Stimulated activated CD4-positive, alpha-beta T cell treated with anti-CD3 and anti-CD28 coated beads, Interleukin-1b, Interleukin-23, amount 100 ng/mL, for 48 hours (primary cell): ENCODE data around the gene TRAM2.

Source experiments
- DNase-seq: peaks from one replicate; pipeline ENCODE4 v3.0.0-alpha.2; 2020

The TRAM2 gene

DNA sequence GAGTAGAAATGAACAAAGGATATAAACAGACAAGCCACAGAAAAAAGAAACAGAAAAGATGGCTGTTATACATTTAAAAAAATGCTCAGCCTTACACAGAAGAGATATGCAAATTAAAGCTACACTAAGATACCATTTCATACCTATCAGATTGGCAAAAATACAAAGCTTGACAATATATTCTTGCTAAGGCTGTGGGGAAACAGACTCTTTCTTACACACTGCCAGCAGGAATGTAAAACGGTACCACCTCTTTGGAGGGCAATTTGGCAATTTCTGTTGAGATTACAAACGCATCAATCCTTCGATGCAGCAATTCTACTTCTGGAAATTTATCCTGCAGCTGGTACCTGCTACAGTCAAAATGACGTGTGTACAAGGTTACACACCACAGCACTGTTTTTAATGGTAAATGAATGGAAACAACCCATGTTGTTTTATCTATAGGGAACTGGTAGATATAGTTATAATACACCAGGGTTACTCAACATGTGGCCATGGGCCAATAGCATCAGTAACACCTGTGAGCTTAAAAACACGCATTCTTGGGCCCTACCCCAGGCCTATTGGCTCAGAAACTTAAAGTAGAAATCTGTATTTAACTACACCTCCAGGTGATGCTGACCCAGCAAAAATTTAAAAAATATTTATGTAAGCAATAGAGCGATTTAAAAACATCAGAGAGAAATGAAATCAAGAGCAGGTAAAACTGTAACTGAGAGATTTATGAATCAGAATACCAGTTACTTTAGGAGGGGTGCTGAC lies 53.3 kb downstream of the TRAM2 start:
- no peak for DNase-seq

DNA sequence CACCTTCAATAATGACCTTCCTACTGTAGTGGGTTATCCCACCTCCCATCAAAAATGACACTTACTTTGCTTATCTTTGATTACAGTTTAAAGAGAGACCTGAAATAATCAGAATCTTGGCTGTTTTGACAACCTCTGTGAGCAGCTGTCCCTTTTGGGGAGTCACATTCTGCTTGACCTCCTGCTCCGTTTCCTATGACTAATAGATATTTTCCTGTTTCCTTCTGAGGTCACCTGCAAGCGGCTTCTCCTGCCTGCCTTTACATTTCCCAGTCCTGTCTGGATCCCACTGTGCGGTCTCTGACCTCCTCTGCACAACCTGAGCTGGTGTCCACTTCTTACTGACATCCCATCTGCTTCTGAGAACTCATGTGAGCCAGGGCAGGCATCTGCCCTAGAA lies 54.2 kb downstream of the TRAM2 start:
- no peak for DNase-seq

DNA sequence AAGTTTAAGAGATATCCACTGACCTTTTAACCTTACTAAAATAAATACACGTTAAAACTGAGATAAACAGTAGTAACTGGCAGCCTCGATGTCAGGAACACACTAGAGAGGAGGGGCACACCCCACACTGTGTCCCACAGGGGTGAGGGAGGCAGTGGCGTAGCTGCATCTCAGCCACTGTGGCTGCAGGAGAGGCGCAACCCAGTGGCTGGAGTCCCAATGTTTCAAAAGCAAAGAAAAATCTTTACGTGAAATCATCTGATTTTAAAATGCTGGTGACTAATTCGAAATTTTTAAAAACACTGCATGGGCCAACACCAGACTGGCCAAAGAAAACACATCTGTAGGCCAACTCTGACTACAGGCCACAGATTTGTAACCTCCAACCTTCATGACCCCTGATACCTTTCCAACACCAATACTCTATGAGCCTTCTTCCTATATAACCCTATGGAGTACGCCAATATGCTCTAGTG lies 54.7 kb downstream of the TRAM2 start:
- DNase-seq: no peak

DNA sequence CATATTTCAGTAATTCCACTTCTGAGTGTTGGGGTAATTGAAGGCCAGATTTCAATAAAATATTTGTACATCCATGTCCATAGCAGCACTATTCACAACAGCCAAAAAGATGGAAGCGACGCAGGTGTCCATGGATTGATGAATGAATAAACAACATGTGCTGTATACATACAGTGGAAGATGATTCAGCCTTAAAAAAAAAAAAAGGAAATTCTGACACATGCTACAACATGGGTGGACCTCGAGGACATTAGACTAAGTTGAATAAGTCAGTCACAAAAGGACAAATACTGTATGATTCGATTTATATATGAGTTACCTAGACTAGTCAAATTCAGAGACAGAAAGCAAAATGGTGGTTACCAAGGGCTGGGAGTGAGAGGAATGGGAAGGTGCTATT lies 57.2 kb downstream of the TRAM2 start:
- no peak for DNase-seq

DNA sequence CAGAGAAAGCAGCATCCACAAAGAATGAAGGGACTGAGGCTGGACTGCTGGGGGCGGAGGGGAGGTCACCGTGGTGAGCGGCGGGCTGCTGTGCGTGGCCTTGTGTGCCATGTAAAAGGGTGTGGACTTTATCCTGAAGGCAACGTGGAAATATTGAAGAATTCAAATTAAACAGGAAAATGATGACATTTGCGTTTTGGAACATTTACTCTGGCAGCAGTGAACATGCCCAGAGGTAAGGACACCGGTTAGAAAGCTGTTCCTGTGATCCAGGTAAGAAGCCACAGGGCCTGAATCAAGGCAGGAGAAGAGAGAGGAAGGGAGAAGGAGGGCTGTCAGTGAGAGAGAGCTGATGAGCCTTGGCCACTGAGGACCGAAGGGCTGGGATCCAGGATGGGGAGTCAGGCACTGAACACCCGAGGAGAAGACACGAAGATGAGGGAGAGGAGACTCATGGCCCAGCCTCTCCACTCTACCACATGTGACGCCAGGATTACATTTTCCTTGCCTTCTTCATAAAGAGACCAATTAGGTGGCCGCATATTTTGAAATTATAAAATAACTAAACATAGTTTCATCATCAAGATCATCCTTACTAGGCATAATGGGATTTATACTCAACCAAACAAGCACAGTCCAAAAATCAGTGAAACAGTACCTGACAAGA lies 58.4 kb downstream of the TRAM2 start:
- DNase-seq: no peak

- peak; percentile 72 for DNase-seq
Observed at GRCh38 chr6:52517502-52518278, 59.2 kb downstream of the TRAM2 start.

DNA sequence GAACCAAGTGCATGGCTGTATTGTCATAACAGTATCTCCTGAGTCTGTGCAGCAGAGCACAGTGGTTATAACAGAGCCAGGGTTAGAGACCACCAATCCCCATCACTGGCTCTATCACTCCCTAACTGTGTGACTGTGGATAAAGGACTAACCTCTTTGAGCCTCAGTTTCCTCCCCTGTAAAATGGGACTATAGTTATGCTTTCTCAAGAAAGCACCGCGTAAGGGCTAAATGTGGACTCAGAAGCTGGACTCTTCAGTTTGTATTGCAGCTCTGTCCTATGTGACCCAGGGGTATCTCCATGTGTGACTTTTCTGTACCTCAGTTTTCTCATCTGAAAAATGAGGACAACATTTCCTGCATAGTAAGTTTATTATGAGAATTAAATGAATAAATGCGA lies 59.9 kb downstream of the TRAM2 start:
- no peak for DNase-seq

GRCh38 chr6:52516269-52516668 lies 60.6 kb downstream of the TRAM2 start:
- no peak for DNase-seq

DNA sequence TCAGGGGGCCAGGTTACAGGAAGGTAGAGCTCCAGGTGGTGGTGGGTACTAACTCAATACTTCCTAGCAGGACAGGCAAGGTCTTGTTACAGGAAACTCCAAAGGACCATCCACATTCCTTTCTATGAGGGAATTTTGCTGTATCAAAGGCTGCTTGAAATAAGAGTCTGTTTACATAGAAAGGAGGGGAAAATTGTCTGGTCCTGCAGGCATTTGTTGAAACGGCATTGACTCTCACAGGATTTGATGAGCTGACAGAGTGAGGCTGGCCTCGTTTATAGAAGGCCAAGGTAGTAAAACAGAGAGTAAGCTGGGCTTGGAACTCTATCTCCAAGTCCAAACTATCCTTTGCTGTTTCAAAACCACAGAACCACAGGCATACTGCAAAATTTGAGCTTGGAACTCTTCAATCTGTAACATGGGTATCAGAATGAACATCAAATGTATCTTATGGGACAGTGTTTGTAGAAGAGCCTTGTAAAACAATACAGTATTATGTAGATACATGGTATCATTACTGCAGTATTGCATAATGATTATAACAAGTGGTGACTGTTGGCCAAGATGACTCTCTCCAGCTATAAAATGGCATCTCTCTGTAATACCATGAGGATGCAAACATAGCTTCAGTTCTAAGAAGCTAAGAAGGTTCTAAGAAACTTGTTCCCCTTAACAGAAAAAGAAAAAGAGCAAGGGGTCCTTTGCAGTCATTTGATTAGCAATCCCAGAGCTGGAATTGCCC lies 61.5 kb downstream of the TRAM2 start:
- DNase-seq: no peak

- peak; percentile 44 for DNase-seq
Observed at GRCh38 chr6:52514514-52514913, 62.3 kb downstream of the TRAM2 start.

- DNase-seq: no peak
Observed at GRCh38 chr6:52513896-52514295, 63.0 kb downstream of the TRAM2 start.

GRCh38 chr6:52513464-52513863 lies 63.4 kb downstream of the TRAM2 start:
- DNase-seq: no peak

- no peak for DNase-seq
Observed at GRCh38 chr6:52512199-52512598, 64.7 kb downstream of the TRAM2 start.

- no peak for DNase-seq
Observed at GRCh38 chr6:52511572-52512151, 65.2 kb downstream of the TRAM2 start.

DNA sequence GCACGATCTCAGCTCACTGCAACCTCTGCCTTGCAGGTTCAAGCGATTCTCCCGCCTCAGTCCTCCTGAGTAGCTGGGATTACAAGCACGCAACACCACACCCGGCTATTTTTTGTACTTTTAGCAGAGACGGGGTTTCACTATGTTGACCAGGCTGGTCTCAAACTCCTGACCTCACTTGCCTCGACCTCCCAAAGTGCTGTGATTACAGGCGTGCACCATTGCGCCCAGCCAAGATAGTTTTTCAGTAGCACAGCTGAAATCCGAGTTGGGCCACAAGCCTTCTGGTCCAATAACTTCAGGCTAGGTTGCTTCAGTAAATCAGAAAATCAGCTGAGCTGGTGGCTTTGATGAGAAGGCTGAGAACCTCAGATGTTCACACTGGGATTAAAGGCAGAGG lies 65.7 kb downstream of the TRAM2 start:
- no peak for DNase-seq

DNA sequence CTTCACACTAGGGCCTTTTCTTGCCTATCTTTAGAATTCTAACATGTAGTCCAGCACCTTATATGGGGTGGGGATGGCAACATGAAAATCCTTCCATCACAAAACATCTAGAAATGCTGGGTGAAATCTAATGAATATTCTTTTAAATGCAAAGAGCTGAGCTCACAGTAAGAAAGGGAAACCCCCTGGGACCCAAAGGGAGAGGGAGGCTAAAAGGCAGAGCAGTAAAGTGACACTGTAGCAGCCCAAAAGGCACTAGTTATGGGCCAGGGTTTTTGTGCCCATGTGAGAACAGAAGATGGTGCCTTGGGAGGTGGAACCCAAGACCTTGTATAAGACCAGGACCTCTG lies 66.7 kb downstream of the TRAM2 start:
- no peak for DNase-seq

DNA sequence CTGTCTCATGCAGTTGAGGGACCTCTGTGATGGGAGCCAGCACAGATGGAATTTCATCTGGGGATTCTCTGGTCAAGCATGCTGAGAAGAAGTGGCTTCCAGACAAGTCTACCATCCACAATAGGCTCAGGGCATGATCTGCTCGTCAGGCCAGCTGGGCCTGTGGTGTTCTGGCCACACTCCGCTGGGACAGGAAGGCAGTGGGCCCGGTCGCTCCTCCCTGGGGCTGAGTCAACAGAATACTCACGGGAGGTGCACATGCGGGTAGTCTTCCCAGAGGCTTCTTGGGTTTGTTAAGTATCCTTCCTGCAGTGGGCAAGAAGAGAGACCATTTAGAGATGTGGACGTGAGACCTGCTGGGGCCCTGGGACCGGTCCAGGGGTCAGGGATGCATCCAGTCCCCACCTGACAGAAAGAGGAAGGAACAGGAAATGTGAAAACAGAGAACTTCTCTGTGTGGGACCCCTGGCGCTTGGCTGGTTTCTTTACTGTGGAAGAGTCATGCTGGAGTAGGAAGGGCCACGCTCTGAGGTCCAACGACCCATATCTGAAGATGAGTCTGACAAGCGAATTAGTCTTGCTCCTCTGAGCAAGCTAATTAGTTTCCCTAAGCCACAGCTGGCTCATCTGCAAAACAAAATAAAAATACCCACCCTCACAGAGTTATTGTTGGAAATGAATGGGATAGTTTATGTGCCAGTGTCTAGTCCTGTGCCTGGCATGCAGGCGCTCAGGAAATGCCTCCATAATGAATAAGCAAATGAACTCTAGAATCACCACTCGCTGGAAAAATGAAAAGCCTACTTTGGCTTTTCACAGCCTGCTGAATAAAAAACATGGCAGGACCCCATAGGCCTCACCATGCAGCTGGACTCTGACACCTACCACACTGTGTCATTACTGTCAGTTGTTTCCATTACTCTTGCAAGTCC lies 67.3 kb downstream of the TRAM2 start:
- DNase-seq: no peak

DNA sequence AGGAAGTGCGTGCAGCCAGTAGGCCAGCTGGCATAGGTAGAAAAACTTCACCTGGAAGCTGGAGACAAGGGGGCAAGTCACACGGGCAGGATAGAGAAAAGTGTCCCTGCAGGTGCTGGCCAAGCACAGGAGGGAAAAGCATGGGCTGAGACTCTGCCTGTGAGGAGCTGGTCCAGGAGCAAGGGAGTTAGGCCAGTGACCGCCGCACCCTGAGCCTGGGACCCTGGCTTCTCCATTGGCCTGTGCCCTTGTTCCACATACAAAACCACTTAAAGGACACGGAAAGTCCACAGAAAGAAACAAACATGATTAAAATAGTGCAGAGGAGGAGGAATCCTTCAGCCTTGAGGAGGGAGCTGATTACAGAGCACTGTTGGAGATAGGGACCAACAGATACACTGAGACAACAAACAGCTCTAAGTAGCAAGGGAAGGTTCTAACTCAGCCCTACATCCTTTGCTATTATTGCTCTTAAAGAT lies 68.6 kb downstream of the TRAM2 start:
- no peak for DNase-seq

DNA sequence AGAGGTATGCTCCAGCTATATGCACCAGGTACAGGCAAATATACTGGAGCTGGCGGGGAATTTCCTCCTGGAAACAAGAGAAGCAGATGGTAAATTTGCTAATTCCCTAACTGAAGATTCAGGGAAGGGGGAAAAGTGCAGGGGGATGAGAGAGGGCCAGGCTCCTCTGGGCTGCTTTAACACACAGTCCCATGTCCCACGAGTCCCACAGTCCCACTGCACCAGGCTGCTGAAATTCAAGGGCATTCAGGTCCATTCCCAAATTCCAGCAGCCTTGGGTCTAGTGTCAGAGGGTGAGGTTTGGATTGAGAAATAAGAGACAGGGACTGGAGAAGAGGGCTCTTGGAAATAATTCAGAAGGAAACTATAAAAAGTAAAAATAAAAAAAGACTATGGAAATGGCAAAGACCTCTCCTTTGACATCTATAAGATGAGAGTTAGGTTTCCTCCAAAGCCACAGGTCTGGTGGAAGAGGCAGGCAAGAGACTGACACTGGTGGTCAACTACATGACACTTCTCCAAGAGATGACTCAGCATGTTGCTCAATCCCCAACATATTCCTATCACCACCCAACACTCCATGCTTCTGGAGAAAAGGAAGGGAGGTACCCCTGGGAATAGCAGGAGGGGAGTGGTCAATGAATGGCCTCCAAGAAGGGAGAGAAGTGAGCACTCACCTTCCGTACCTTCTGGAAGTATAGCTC lies 69.2 kb downstream of the TRAM2 start:
- no peak for DNase-seq

DNA sequence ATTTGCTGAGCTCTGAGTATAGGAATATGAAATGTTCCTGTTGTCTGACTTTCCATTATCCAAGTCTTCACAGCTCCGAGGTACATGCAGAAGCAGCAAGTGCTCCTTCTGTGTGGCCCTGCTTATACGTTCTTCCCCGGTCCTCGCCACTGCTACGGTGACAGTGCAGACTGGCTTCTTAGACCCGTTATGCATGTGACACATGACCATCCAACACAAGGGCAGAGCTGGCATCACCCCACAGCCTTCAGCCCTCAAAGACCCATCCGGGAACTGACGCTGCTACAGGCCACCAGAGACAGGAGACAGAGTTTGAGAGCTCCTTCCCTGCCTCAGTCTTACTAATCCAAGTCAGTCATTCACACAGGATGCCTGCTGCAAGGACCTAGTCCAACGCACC lies 70.4 kb downstream of the TRAM2 start:
- no peak for DNase-seq
